DMS79 treated with DMSO at 0.1 percent for 48 hours (cell line): ENCODE measurements around the gene MAN1B1.
A peak's percentile ranks its signal among the peaks of the same experiment; 100 is the strongest.
"Not testable (repeated sequence)": the region's sequence is repeated elsewhere in the genome, so short reads cannot be mapped to it uniquely, and the experiment has no call there.

ENCODE experiments used
- DNase-seq: peaks from one replicate; lab custom pipeline; 2025; lab: John Stamatoyannopoulos, UW

The MAN1B1 gene

DNA sequence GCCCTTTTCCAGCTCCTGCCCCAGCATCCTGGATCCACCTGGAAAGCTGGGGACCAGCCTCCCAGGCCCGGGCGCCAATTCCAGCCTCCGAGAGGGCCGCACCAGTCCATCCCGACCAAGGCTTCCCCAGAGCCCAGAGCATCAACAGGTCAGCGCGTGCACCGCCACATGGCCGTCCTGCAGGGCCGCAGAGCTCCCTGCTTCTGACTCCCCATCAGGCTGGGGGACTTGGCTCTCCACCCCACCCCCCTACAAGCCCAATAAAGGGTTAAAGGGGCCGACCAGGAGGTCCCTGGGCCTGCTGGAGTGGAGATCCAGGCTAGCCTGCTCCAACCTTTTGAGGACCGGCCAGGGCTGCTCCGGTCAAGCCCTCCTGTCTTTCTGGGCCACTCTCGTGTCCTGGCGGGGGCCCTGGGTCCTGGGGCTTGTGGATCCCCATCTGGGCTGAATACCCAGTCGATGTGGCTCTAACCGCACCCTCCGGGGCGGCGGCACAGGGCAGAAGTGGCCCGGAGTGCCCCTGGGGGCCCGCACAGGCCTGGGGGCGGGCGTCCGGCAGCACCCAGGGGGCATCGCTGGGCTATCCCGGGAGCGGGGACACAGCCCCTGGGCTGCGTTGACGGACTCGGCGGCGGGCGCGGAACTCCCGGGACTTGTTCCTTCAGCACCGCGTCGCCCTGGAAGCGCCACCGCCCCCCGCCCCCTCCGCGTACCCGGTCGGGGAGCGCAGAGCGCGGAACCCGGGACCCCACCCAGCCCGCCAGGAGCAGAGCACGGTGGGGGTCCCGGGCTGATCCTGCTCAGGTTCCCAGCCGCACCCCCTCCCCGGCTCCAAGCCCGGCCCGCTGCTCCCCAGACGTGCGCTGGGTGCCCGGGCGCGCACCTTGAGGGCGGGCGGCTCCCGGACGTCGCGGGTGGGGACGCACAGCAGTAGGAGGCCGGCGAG is 33.5 kb upstream of the MAN1B1 start:
- no peak for DNase-seq

- DNase-seq: peak; percentile 29
Observed at GRCh38 chr9:137053944-137054931, 32.5 kb upstream of the MAN1B1 start, which contains the start of gene ENTPD2. ENTPD2 (minus strand) TSS chr9:137054061; CDS start chr9:137053997, 64 bp downstream.

DNA sequence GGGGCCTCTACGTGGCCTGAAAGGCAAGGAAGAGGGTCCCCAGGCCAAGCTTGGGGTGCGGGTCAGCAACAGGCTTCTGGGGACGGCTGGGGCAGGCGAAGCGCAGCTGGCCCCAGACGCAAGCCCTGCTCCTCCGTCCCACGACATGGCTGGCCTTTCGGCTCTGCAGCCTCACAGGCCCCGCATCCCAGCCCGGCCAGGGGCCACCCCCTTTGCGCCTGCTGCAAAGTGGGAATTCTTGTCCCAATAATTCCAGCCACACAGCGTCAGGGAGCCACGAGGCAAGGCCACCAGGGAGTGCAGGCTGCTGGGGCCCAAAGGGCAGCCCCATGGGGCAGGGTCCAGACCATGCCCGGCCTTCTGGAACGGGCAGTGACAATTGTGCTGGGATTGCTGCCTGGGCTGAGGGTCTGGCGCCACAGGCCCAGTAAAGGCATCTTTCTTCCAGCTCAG is 31.8 kb upstream of the MAN1B1 start:
- no peak for DNase-seq

- DNase-seq: peak; percentile 72
Observed at GRCh38 chr9:137055385-137056364, 31.1 kb upstream of the MAN1B1 start.

DNA sequence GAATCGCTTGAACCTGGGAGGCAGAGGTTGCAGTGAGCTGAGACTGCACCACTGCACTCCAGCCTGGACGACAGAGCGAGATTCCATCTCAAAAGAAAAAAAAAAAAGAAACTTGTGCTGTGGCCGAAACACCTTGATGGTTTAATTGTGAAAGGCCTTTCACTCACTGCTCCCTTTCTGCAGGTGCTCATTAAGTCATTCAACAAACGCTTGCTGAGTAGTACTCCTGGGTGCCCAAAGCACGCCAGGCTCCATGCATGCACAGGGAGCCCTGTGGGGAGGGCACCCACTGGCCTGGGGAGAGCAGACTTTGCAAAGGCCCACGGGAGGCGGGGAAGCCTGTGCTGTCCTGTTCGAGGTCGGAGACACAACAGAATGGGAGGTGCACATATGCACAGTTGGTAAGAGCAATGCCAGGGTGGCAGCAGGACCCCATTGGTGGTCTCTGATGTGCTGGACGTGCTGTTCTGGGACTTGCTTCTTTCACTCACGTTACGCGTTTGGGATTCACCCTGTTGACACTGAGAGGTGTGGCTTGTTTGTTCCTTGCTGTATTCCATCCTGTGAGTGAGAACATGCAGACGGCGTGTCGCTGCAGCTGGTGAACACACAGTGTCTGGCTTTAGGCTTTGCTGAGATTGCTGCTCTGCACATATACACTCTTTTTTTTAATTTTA is 29.9 kb upstream of the MAN1B1 start:
- DNase-seq: no peak

DNA sequence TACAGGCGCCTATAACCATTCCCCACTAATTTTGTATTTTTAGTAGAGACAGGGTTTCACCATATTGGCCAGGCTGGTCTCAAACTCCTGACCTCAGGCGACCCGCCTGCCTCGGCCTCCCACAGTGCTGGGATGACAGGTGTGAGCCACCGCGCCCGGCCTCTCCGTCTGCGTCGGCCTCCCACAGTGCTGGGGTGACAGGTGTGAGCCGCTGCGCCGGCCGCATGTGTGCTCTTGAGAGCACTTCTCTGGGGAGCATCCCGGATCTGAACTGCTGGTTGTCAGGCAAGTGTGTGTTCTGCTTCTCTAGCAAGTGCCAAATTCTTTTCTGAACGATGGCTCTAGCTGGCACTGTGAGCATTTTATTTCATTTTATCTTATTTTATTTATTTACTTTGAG is 29.2 kb upstream of the MAN1B1 start:
- peak; percentile 65 for DNase-seq

DNA sequence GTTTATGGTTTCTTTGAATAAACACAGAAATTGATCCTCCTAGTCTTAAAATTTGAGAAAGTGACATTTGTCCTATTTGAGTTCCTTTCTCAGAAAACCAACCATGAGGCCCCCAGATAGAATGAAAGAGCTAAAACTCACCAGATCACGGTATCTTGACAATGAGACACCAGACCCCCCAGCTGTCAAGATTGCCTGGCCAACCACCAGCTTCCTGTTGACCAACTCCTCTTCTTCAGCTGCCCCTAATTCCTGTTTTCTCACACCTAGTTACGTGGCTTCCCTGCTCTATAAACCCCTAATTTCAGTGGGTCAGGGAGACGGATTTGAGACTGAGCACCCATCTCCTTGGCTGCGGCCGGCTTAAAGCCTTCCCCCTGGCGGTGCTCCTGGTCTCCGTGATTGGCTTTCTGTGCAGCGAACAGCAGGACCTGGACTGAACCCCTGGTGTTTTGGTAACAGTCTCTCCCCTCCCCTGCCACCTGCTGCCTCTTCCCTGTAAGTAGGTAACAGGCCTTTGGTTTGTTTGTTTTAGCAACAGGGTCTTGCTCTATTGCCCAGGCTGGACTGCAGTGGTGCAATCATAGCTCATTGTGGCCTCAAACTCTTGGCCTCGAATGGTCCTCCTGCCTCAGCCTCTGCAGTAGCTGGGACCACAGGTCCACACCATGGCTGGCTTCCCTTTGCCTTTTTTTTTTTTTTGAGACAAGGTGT is 28.1 kb upstream of the MAN1B1 start:
- no peak for DNase-seq

GRCh38 chr9:137062384-137062783 is 24.4 kb upstream of the MAN1B1 start:
- no peak for DNase-seq

- not testable (repeated sequence) for DNase-seq
Observed at GRCh38 chr9:137062798-137063197, 24.0 kb upstream of the MAN1B1 start.

DNA sequence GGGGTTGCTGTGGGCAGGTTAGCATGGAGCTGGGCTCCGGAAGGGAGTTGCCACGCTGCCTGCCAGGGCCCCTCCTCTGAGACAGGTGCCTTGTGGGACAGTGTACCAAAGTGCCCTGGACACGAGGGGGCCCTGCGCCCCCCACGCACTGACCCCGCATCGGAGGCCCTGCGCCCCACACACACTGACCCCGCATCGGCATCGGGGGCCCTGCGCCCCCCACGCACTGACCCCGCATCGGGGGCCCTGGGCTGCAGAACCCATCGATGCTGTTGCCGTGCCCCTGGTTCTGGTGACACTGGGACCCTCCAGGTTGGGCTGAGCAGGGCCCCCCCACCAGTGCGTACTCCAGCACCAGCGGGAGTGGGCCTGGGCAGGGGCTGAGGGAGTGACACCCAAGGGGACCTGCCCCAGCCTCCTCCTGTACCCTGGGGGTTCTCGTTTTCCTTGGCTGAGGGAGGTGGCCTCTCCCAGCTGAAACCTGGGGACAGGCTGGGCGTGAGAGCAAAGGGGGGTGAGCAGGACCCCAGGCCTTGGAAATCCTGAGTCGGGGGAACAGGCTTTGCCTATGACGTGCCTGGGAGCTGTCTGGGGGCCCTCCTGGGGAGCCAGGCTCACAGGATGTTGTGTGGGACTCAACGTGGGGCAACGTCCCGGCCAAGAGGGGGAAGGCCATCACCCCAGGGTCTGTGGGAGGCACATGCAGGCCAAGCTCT is 23.3 kb upstream of the MAN1B1 start:
- DNase-seq: no peak

GRCh38 chr9:137064027-137064879 is 22.5 kb upstream of the MAN1B1 start:
- no peak for DNase-seq

GRCh38 chr9:137064880-137065164 is 22.0 kb upstream of the MAN1B1 start:
- no peak for DNase-seq

- DNase-seq: no peak
Observed at GRCh38 chr9:137065336-137065967, 21.3 kb upstream of the MAN1B1 start.

- no peak for DNase-seq
Observed at GRCh38 chr9:137066096-137066861, 20.5 kb upstream of the MAN1B1 start.

GRCh38 chr9:137067860-137068538 is 18.8 kb upstream of the MAN1B1 start:
- peak; percentile 72 for DNase-seq
